HCT116 (cell line): Measurements from ENCODE around the gene ATP6V1B1. TPM values are rescaled to one million over a fixed set of nuclear protein-coding genes. Genes with fewer than 3 reads are reported as not detected.

Source experiments
- ATAC-seq: fragments of 200-7000 bp; cut with Tn5 transposase; 2 replicates; pipeline ENCODE4 v1.9.1; 2020; ENCODE audit warnings: mild to moderate bottlenecking, moderate library complexity
- BruUV-seq: library from RNA; stranded (reverse); fragments of 400-500 nt; replicated peaks from 2 replicates; lab custom pipeline; 2021; lab: Mats Ljungman, UMichigan
- CTCF ChIA-PET: fragments of 300-600 bp; sonication (Branson Sonifier 250); formaldehyde crosslinking; loops from one replicate; lab custom pipeline; 2021; ENCODE audit warnings: antibody characterized with exemption; lab: Charles Lee
- POLR2A ChIA-PET: fragments of 300-600, 350-600 bp; sonication (Branson Sonifier 250); formaldehyde crosslinking; loops from one replicate; lab custom pipeline; 2021; ENCODE audit warnings: antibody characterized with exemption; lab: Charles Lee
- RAD21 ChIA-PET, 2 experiments: fragments of 300-600 bp; sonication (Branson Sonifier 250); formaldehyde crosslinking; loops; one replicate each; lab custom pipeline; 2023; ENCODE audit warnings: low total read pairs in 2 of 2; ENCODE audit not compliant: uncharacterized antibody in 2 of 2, unreplicated experiment in 2 of 2, low non-redundant PET in 1 of 2; lab: Charles Lee
- DNase-seq: peaks from one replicate; pipeline ENCODE4 v3.0.0-alpha.2; 2010; ENCODE audit warnings: low read depth, low spot score
- H2AFZ ChIP-seq: fragments of 200-600 bp; shearing (Covaris generic), sonication (generic); 2 replicates; pipeline ENCODE4 v1.6.1; 2017; ENCODE audit warnings: low read depth, mixed run types, mixed read lengths, antibody characterized with exemption, low read length; ENCODE audit not compliant: poor library complexity, severe bottlenecking
- H3K27ac ChIP-seq: 2 replicates; pipeline ENCODE4 v1.5.1; 2012; ENCODE audit warnings: low read depth, low read length
- H3K27me3 ChIP-seq: fragments of 200-600 bp; sonication (generic); 2 replicates; pipeline ENCODE4 v1.6.1; 2016; ENCODE audit warnings: mixed run types, low read length, mixed read lengths; ENCODE audit not compliant: insufficient read depth
- H3K36me3 ChIP-seq, 2 experiments: fragments of 200-500 bp in 1 of 2; fragments of 200-600 bp in 1 of 2; sonication (Bioruptor generic) in 1 of 2; sonication (generic) in 1 of 2; 2 replicates each; pipeline versions ENCODE4 v1.5.1 to v1.6.1; 2014 to 2016; ENCODE audit warnings: low read length in 2 of 2, inconsistent platforms in 1 of 2, mixed read lengths in 1 of 2, mixed run types in 1 of 2; ENCODE audit not compliant: insufficient read depth in 2 of 2, control insufficient read depth in 1 of 2
- H3K4me1 ChIP-seq, 2 experiments: fragments of 200-600 bp in 1 of 2; sonication (generic) in 1 of 2; 2 replicates each; pipeline versions ENCODE4 v1.5.1 to v1.6.1; 2012 to 2017; ENCODE audit warnings: low read length in 2 of 2, inconsistent platforms in 1 of 2, mild to moderate bottlenecking in 1 of 2, mixed read lengths in 1 of 2, mixed run types in 1 of 2, moderate library complexity in 1 of 2; ENCODE audit not compliant: insufficient read depth in 2 of 2, control insufficient read depth in 1 of 2
- H3K4me2 ChIP-seq: fragments of 200-600 bp; sonication (generic); 2 replicates; pipeline ENCODE4 v1.6.1; 2017; ENCODE audit warnings: mixed run types, low read length, mixed read lengths
- H3K4me3 ChIP-seq, 2 experiments: fragments of 200-600 bp in 1 of 2; sonication (generic) in 1 of 2; replicated peaks in 1 of 2; 2 replicates each; pipeline ENCODE4 v1.5.1; 2011 to 2016; ENCODE audit warnings: low read length in 2 of 2, control low read depth in 1 of 2, low read depth in 1 of 2, mild to moderate bottlenecking in 1 of 2, mixed read lengths in 1 of 2, mixed run types in 1 of 2
- H3K79me2 ChIP-seq: fragments of 200-600 bp; sonication (generic); 2 replicates; pipeline ENCODE4 v1.6.1; 2017; ENCODE audit warnings: mild to moderate bottlenecking, mixed run types, low read length, moderate library complexity, mixed read lengths; ENCODE audit not compliant: insufficient read depth
- H3K9ac ChIP-seq: fragments of 200-600 bp; sonication (generic); 2 replicates; pipeline ENCODE4 v1.6.1; 2016; ENCODE audit warnings: low read length, mixed read lengths
- H3K9me2 ChIP-seq: fragments of 200-600 bp; sonication (generic), shearing (Covaris generic); 2 replicates; pipeline ENCODE4 v1.6.1; 2017; ENCODE audit warnings: mixed run types, mild to moderate bottlenecking, moderate library complexity; ENCODE audit not compliant: insufficient read depth
- H3K9me3 ChIP-seq, 2 experiments: fragments of 200-500 bp in 1 of 2; fragments of 200-600 bp in 1 of 2; sonication (Bioruptor generic) in 1 of 2; sonication (generic) in 1 of 2; 2 replicates each; pipeline ENCODE4 v1.6.1; 2014 to 2017; ENCODE audit warnings: low read length in 2 of 2, mixed read lengths in 2 of 2, inconsistent platforms in 1 of 2, low read depth in 1 of 2, mild to moderate bottlenecking in 1 of 2, mixed run types in 1 of 2, moderate library complexity in 1 of 2; ENCODE audit not compliant: control insufficient read depth in 1 of 2, insufficient read depth in 1 of 2
- H4K20me1 ChIP-seq: fragments of 200-600 bp; sonication (generic), shearing (Covaris generic); 2 replicates; pipeline ENCODE4 v1.6.1; 2017; ENCODE audit warnings: mixed run types, mild to moderate bottlenecking, moderate library complexity; ENCODE audit not compliant: insufficient read depth
- CBX3 ChIP-seq: IDR thresholded peaks from 2 replicates; pipeline ENCODE4 v1.6.1; 2012; ENCODE audit warnings: low read depth
- EGR1 ChIP-seq: IDR thresholded peaks from 2 replicates; pipeline ENCODE4 v1.6.1; 2012; ENCODE audit warnings: low read depth
- EZH2 ChIP-seq: fragments of 200-600 bp; sonication (generic); IDR thresholded peaks from 2 replicates; pipeline ENCODE4 v1.6.1; 2017; ENCODE audit warnings: antibody characterized with exemption, mixed run types
- EZH2phosphoT487 ChIP-seq: fragments of 200-600 bp; IDR thresholded peaks from 2 replicates; pipeline ENCODE4 v1.6.1; 2018; ENCODE audit warnings: antibody characterized with exemption, borderline replicate concordance
- FOSL1 ChIP-seq: IDR thresholded peaks from 2 replicates; pipeline ENCODE4 v1.6.1; 2012; ENCODE audit warnings: low read depth
- JUND ChIP-seq: IDR thresholded peaks from 2 replicates; pipeline ENCODE4 v1.6.1; 2012
- POLR2A ChIP-seq: IDR thresholded peaks from 2 replicates; pipeline ENCODE4 v1.7.0; 2011; ENCODE audit warnings: borderline replicate concordance; ENCODE audit not compliant: insufficient read depth, insufficient read length; ENCODE audit errors: extremely low read depth
- POLR2AphosphoS5 ChIP-seq: IDR thresholded peaks from 2 replicates; pipeline ENCODE4 v1.6.1; 2011; ENCODE audit warnings: mild to moderate bottlenecking, low read depth, low read length, moderate library complexity
- SRF ChIP-seq: IDR thresholded peaks from 2 replicates; pipeline ENCODE4 v1.6.1; 2012; ENCODE audit warnings: low read depth
- TCF7L2 ChIP-seq: IDR thresholded peaks from 2 replicates; pipeline ENCODE4 v1.7.0; 2011; ENCODE audit warnings: borderline replicate concordance, inconsistent platforms; ENCODE audit not compliant: insufficient read depth, insufficient read length; ENCODE audit errors: extremely low read depth
- YY1 ChIP-seq: IDR thresholded peaks from 2 replicates; pipeline ENCODE4 v1.6.1; 2011; ENCODE audit warnings: low read length, low read depth, moderate library complexity, mild to moderate bottlenecking; ENCODE audit not compliant: insufficient replicate concordance; ENCODE audit errors: extremely low read depth
- ZNF274 ChIP-seq: fragments of 200-500 bp; sonication (Bioruptor generic); IDR thresholded peaks from 2 replicates; pipeline ENCODE4 v1.6.1; 2014; ENCODE audit warnings: mild to moderate bottlenecking, low read depth, low read length, inconsistent platforms
- intact Hi-C: fragments of 100-400 bp; cut with micrococcal nuclease; formaldehyde crosslinking; loops from 2 replicates; pipeline ENCODE4 v1.10.0; 2022
- total RNA-seq: library from RNA; stranded (reverse); gene quantifications from one replicate; pipeline ENCODE4 v1.2.1, GENCODE V29; 2021; ENCODE audit not compliant: unreplicated experiment
- TF ChIP-seq, protein P1 (sequence below): IDR thresholded peaks from 2 replicates; pipeline ENCODE4 v1.6.1; 2011; ENCODE audit warnings: mild to moderate bottlenecking, low read length, moderate library complexity; ENCODE audit not compliant: insufficient replicate concordance; ENCODE audit errors: extremely low read depth
- TF ChIP-seq, protein P2 (sequence below): IDR thresholded peaks from 2 replicates; pipeline ENCODE4 v1.6.1; 2012; ENCODE audit warnings: low read depth

ATP6V1B1 gene
- total RNA-seq, 1 experiment from 2014 or later: 0.74 TPM

DNA sequence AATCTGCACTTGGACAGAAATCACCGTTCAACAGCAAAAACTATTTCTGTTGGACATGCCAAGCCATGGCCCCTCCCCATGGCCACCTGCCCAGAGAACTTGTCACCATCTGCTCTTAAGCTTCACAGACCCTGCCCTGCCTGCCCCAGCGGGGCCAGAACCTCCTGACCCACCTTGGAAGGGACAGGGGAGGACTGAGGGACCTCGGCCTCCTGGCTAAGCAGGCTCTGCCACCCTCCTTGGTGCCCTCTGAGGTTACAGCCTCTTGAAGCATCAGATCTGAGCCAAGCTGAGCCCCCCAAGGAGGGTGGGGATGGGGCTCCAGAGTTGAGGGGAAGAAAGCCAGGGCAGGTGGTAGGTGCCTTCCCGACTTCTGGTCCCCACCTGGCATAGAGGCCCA lies 52.5 kb downstream of the ATP6V1B1 start:
- H3K9me2 ChIP-seq: no peaks in the 10 kb centered on the region
- H3K36me3 ChIP-seq: peaks cover 23 to 31% of the 10 kb centered on the region in 2 experiments; a peak in 3 of 4 replicates
- no TSS peak for BruUV-seq
- no peak overlapping the region for H3K4me2 ChIP-seq
- H3K27ac ChIP-seq: no peak overlapping the region
- ATAC-seq (no peak), DNase-seq (no peak)
- no peak overlapping the region for H3K9ac ChIP-seq
- ChIA-PET RAD21 (no interaction called here), POLR2A (no interaction called here), CTCF (no interaction called here)
- no peak overlapping the region for H3K4me3 ChIP-seq
- H4K20me1 ChIP-seq: no peaks in the 10 kb centered on the region
- no peaks in the 10 kb centered on the region for H3K27me3 ChIP-seq
- H3K4me1 ChIP-seq: peaks cover 5 to 13% of the 10 kb centered on the region in 2 experiments; a peak in 2 of 4 replicates
- no peak for TF ChIP-seq POLR2AphosphoS5
- TF ChIP-seq CBX3: no peak
- TF ChIP-seq POLR2A: no peak
- TF ChIP-seq EZH2: no peak
- no peak for TF ChIP-seq FOSL1
- no peak for TF ChIP-seq JUND
- no peak for TF ChIP-seq TCF7L2
- TF ChIP-seq EZH2phosphoT487: no peak
- TF ChIP-seq ZNF274: no peak
- TF ChIP-seq, protein P1, sequence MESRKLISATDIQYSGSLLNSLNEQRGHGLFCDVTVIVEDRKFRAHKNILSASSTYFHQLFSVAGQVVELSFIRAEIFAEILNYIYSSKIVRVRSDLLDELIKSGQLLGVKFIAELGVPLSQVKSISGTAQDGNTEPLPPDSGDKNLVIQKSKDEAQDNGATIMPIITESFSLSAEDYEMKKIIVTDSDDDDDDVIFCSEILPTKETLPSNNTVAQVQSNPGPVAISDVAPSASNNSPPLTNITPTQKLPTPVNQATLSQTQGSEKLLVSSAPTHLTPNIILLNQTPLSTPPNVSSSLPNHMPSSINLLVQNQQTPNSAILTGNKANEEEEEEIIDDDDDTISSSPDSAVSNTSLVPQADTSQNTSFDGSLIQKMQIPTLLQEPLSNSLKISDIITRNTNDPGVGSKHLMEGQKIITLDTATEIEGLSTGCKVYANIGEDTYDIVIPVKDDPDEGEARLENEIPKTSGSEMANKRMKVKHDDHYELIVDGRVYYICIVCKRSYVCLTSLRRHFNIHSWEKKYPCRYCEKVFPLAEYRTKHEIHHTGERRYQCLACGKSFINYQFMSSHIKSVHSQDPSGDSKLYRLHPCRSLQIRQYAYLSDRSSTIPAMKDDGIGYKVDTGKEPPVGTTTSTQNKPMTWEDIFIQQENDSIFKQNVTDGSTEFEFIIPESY: no peak
- no peak for TF ChIP-seq EGR1
- no peak for TF ChIP-seq YY1
- TF ChIP-seq, protein P2, sequence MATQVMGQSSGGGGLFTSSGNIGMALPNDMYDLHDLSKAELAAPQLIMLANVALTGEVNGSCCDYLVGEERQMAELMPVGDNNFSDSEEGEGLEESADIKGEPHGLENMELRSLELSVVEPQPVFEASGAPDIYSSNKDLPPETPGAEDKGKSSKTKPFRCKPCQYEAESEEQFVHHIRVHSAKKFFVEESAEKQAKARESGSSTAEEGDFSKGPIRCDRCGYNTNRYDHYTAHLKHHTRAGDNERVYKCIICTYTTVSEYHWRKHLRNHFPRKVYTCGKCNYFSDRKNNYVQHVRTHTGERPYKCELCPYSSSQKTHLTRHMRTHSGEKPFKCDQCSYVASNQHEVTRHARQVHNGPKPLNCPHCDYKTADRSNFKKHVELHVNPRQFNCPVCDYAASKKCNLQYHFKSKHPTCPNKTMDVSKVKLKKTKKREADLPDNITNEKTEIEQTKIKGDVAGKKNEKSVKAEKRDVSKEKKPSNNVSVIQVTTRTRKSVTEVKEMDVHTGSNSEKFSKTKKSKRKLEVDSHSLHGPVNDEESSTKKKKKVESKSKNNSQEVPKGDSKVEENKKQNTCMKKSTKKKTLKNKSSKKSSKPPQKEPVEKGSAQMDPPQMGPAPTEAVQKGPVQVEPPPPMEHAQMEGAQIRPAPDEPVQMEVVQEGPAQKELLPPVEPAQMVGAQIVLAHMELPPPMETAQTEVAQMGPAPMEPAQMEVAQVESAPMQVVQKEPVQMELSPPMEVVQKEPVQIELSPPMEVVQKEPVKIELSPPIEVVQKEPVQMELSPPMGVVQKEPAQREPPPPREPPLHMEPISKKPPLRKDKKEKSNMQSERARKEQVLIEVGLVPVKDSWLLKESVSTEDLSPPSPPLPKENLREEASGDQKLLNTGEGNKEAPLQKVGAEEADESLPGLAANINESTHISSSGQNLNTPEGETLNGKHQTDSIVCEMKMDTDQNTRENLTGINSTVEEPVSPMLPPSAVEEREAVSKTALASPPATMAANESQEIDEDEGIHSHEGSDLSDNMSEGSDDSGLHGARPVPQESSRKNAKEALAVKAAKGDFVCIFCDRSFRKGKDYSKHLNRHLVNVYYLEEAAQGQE: no peak
- TF ChIP-seq SRF: no peak
- intact Hi-C loops: no loop called here
- H2AFZ ChIP-seq: no peak overlapping the region
- H3K79me2 ChIP-seq: peaks cover 10% of the 10 kb centered on the region
- H3K9me3 ChIP-seq: no peaks in the 10 kb centered on the region
